GM19463 (cell line): Measurements from ENCODE around the gene PEX5L.
"Not testable (repeated sequence)": the region's sequence is repeated elsewhere in the genome, so short reads cannot be mapped to it uniquely, and the experiment has no call there.

Source experiments
- ATAC-seq: cut with Tn5 transposase; IDR thresholded peaks from one replicate; pipeline ENCODE4 v1.9.1; 2021; ENCODE audit warnings: mild to moderate bottlenecking, moderate library complexity; ENCODE audit not compliant: unreplicated experiment

The PEX5L gene

GRCh38 chr3:180036671-180037455 is at the start of gene PEX5L:
TSS of gene PEX5L (minus strand) at chr3:180036937. CDS start at chr3:180036599, 338 bp downstream.
- ATAC-seq = peak; percentile 74

DNA sequence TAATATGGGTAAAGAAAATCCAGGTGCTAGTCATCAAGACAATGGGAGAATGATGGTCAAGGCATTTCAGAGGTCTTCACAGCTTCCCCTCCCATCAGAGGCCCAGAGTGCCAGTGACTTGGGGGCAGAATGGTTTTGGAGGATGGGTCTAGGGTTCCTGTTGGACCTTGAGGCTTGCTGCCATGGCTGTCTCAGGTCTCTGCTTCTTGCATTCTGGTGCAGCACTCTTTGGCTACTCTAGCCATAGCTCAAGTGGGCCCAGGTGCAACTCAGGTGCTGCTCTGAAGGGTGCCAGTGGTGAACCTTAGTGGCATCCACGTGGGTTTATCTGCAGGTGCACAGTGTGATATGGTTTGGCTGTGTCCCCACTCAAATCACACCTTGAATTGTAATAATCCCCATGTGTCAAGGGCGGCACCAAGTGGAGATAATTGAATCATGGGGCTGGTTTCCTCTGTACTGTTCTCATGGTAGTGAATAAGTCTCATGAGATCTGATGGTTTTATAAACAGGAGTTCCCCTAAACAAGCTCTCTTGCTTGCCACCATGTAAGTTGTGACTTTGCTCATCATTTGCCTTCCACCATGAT is 48.5 kb upstream of the PEX5L start:
- ATAC-seq = no peak

DNA sequence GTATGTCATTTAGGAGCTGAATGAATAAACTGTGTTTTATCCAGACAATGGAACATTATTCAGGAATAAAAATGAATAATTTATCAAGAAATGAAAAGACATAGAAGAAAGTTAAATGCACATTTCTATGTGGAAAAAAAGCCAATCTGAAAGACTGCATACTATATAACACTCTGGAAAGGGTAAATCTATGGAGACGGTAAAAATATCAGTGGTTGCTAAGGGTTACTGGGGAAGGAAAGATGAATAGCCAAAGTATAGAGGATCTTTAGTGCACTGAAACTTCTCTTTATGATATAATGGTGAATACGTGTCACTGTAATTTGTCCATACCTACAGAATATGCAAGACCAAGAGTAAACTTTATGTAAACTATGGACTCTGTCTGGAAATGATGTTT is 46.0 kb upstream of the PEX5L start:
- no peak for ATAC-seq

DNA sequence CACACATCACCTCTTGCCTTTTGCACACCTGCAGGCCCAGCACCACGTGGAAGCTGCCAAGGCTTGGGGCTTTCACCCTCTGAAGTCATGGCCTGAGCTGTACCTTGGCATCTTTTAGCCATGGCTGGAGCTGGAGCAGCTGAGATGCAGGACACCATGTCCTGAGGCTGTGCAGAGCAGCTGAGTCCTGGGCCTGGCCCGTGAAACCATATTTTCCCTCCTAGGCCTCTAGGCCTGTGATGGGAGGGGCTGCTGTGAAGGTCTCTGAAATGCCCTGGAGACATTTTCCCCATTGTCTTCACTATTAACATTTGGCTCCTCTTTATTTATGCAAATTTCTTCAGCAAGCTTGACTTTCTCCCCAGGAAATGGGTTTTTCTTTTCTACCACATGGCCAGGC is 41.9 kb upstream of the PEX5L start:
- no peak for ATAC-seq

GRCh38 chr3:180073561-180073960 is 36.8 kb upstream of the PEX5L start:
- no peak for ATAC-seq

GRCh38 chr3:180072786-180073185 is 36.0 kb upstream of the PEX5L start:
- no peak for ATAC-seq

GRCh38 chr3:180070925-180071324 is 34.2 kb upstream of the PEX5L start:
- ATAC-seq = no peak

- ATAC-seq = no peak
Measured at GRCh38 chr3:180068023-180068422, 31.3 kb upstream of the PEX5L start.

DNA sequence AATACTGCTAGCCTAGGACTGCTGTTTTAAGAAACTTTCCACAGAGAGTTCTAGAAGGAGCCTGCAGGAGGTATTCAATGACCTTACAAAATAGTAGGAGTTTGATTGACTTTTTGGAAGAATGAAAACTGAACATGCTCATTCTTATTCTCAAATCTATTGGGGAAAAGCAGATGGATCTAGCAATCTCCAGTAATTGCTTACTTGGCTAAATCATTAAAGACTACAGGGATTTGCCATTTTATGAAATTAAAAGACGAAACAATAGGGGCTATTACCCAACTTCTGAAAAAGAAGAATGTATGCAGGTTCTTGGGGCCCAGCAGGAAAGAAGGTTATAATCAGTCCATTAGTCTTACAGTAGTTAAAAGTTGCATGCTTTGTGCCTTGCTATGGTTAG is 29.9 kb upstream of the PEX5L start:
- ATAC-seq = no peak

GRCh38 chr3:180063783-180064182 is 27.0 kb upstream of the PEX5L start:
- ATAC-seq = no peak

GRCh38 chr3:180062771-180063170 is 26.0 kb upstream of the PEX5L start:
- ATAC-seq = no peak

DNA sequence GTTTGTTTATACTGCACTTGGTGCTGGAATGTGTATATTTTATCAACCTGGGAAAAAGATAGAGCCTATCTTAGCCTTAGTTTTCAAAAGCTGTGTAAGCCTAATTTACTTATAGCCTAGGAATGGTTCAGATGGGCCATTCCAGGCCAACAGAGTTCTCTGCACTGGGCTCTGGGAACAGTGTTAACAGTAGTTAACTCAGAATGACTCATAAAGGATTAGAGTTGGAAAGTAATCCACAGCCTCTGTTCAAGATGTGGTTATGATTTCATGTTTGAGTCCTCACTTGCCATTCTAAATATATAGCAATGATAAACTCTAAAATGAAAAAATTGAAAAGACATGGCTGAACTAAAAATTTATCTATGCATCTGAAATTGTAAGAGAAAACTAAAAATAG is 22.6 kb upstream of the PEX5L start:
- ATAC-seq = no peak

DNA sequence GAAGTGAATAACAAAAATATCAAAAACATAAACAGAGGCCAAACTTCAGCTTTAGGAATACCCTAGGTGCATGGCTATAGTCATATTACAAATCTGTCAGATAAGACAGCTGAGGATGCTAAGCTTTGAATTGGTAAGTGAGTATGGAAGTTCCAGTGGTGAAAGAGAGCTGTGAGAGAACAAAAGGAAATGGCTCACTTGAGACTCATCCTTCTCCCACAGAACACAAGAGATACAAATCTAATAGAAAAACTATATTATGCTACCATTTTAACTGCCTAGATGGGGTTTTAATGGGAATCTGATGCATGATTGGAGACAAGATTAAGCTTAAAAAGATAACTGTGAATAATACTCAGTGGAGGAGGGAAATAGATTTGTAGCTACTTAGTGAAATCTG is 21.5 kb upstream of the PEX5L start:
- no peak for ATAC-seq

- ATAC-seq = not testable (repeated sequence)
Measured at GRCh38 chr3:180055656-180056055, 18.9 kb upstream of the PEX5L start.

GRCh38 chr3:180049391-180049790 is 12.7 kb upstream of the PEX5L start:
- no peak for ATAC-seq

DNA sequence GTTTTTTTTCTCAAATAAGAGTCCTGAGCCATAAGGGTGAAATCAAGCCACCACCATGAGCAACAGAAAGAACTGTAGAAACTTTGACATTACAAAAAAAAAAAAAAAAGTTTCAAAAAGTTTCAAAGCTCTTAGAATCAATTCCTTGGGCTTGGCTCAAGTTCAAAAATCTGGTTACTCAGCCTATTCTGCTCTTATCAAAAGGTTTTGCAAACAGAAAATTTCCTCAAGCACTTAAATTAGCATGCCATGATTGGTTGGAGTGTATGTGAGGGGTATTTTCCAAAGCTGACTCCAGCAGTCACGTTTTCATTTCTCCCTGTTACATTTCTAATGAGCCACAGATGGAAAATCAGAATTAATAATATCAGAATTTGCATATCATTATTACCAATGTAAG is 12.1 kb upstream of the PEX5L start:
- no peak for ATAC-seq

DNA sequence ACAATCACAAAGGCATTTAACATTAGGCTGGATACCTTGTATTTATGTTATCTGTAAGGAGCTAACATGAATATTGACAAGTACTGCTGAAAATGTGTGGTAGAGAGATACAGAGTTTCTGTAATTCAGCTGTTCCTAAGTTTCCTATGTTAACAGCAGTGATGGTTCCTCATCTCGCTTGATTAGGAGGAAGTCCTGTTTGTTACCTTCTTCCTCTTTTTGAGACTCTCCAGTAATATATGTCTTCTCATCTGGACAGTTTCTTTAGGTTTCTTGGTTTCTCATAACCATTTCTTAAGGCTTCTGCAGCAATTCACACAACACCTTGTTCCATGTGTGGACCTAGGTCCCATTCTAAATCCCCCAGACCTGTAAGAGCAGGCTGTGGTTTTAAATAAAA is 11.4 kb upstream of the PEX5L start:
- ATAC-seq = peak; percentile 70

DNA sequence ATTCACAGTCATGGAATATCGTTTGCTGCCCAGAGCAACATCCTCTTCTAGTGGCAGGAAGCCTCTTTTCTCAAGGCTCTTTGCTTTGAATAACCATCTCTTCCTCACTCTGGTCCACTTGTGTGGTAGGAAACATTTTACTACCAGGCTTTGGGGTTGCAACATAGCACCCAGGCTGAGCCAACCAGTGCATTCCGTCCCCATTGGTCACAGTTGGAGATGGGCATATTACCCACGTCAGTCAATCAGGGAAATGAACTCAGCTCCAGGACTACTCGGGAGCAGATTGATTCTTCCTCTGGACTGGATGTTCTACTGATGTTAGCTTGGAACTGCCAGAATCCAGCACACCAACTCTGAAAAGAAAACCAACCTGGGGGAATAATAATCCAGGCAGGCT is 4.2 kb upstream of the PEX5L start:
- no peak for ATAC-seq

- ATAC-seq = peak; percentile 36
Measured at GRCh38 chr3:180036092-180036670, 556 bp downstream of the PEX5L start.

DNA sequence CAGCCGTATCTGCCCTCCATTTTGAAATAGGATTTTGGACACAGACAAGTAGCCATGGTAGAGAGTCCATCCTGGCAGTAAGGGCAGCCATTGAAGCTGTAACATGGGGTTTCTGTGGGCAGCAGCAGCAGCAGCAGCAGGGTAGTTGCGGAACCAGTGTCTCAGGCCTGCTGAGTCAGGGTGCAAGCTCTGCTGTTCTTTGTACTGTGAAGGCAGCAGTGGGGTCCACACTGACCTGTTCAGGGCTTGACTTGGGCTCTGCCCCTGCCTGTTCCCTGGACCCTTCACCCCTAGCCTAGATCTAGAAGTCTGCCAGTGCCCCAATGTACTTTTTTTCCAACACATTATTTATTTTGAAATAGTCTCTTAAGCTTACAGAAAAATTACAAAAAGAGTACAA is 9.7 kb downstream of the PEX5L start:
- ATAC-seq = no peak

DNA sequence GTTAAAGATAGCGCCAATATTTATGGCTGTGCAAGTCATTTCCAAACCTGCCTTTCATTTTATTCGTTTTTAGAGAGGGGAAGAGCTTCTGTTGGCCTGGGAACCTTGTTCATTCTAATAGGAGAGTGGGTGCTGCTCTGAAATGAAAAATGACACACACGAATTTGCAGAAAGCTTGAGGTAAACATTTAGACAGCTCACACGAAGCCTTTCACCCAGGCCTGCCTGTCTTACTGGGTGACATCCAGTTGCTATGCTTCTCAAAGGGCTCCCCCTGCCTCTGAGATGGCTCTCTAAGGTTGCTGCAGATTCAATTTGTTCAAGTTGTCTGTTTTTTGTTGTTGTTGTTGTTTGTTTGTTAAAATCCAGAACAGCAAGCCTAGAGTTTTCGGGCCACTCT is 18.2 kb downstream of the PEX5L start:
- peak; percentile 67 for ATAC-seq

DNA sequence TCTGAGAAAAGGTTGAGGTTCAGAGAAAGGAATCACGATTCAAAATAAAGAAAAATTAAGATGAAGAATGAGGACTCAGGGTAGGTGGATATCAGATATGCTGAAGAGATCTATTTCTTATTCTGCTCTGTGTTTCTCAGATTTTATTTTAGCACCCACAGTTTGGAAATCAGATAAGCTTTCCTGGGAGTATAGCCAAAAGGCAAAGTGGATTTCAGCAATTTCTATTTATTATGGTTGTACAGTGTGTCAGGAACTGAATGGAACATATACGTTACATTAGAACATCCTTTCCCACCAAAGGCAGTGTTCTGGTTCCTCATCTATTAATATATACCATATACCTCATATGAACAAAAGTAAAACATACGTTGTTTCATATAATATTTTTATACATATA is 18.9 kb downstream of the PEX5L start:
- ATAC-seq = no peak
